HepG2 (cell line): ENCODE data around the gene SERHL2. TPM values are rescaled to one million over a fixed set of nuclear protein-coding genes. Genes with fewer than 3 reads are reported as not detected.
"Not testable (repeated sequence)": the region's sequence is repeated elsewhere in the genome, so short reads cannot be mapped to it uniquely, and the experiment has no call there.

Experiments
- ATAC-seq: fragments of 200-7000 bp; cut with Tn5 transposase; 3 replicates; pipeline ENCODE4 v1.9.1; 2020; ENCODE audit warnings: mild to moderate bottlenecking, moderate library complexity
- BruUV-seq: library from RNA; stranded (reverse); fragments of 400-500 nt; replicated peaks from 2 replicates; lab custom pipeline; 2021; lab: Mats Ljungman, UMichigan
- CTCF ChIA-PET: fragments of 300-600 bp; formaldehyde crosslinking; extraction: SDS; loops from one replicate; lab custom pipeline; 2021; ENCODE audit warnings: low total read pairs, inconsistent platforms, low intra/inter-chr PET ratio; lab: Yijun Ruan, JAX
- POLR2A ChIA-PET: fragments of 350-600 bp; sonication (Branson Sonifier 250); formaldehyde crosslinking; loops from one replicate; lab custom pipeline; 2020; ENCODE audit warnings: antibody characterized with exemption, inconsistent platforms; lab: Yijun Ruan, JAX
- DNase-seq: peaks from one replicate; pipeline ENCODE4 v3.0.0-alpha.2; 2015; ENCODE audit warnings: low spot score
- FAIRE-seq: peaks from 3 replicates; lab custom pipeline; 2011; peaks lifted over from hg19 to GRCh38; lab: Jason Lieb, UNC
- H2AFZ ChIP-seq: one replicate; pipeline ENCODE4 v1.6.1; 2011; ENCODE audit warnings: low read length, inconsistent platforms
- H3K27ac ChIP-seq: fragments of 300-600 bp; 3 replicates; pipeline ENCODE4 v1.8.0; 2011; ENCODE audit warnings: mixed run types, mild to moderate bottlenecking, mixed read lengths, low read length, inconsistent platforms; ENCODE audit not compliant: insufficient read depth; ENCODE audit errors: extremely low read length
- H3K27me3 ChIP-seq, 2 experiments: fragments of 200-600 bp in 1 of 2; 2 replicates in 1 of 2; 3 replicates in 1 of 2; pipeline versions ENCODE4 v1.6.0 to v1.8.0; 2011; ENCODE audit warnings: low read length in 2 of 2, mild to moderate bottlenecking in 2 of 2, moderate library complexity in 2 of 2, inconsistent platforms in 1 of 2; ENCODE audit not compliant: insufficient read depth in 2 of 2, control insufficient read depth in 1 of 2
- H3K36me3 ChIP-seq, 2 experiments: fragments of 200-600 bp in 1 of 2; replicated peaks in 1 of 2; 2 replicates in 1 of 2; 3 replicates in 1 of 2; pipeline versions ENCODE4 v1.5.1 to v1.8.0; 2011; ENCODE audit warnings: low read length in 2 of 2, inconsistent platforms in 1 of 2; ENCODE audit not compliant: insufficient read depth in 2 of 2, control insufficient read depth in 1 of 2
- H3K4me1 ChIP-seq: 2 replicates; pipeline ENCODE4 v1.5.1; 2012; ENCODE audit warnings: low read length, inconsistent platforms; ENCODE audit not compliant: insufficient read depth
- H3K4me2 ChIP-seq: 2 replicates; pipeline ENCODE4 v1.6.0; 2011; ENCODE audit warnings: low read depth, low read length, inconsistent platforms
- H3K4me3 ChIP-seq, 3 experiments: fragments of 200-600 bp in 1 of 3; sonication (generic), shearing (Covaris generic) in 1 of 3; replicated peaks in 1 of 3; 2 replicates each; pipeline ENCODE4 v1.5.1; 2011 to 2016; ENCODE audit warnings: low read length in 3 of 3, inconsistent platforms in 2 of 3, low read depth in 2 of 3, mild to moderate bottlenecking in 2 of 3, control low read depth in 1 of 3, mixed read lengths in 1 of 3; ENCODE audit not compliant: insufficient read depth in 1 of 3
- H3K79me2 ChIP-seq: one replicate; pipeline ENCODE4 v1.6.1; 2011; ENCODE audit warnings: low read length, inconsistent platforms; ENCODE audit not compliant: insufficient read depth
- H3K9ac ChIP-seq: 2 replicates; pipeline ENCODE4 v1.6.0; 2011; ENCODE audit warnings: mild to moderate bottlenecking, low read depth, low read length, inconsistent platforms; ENCODE audit not compliant: insufficient read depth
- H3K9me3 ChIP-seq: 2 replicates; pipeline ENCODE4 v1.5.1; 2012; ENCODE audit warnings: mild to moderate bottlenecking, low read length
- H4K20me1 ChIP-seq: 2 replicates; pipeline ENCODE4 v1.6.0; 2011; ENCODE audit warnings: inconsistent platforms, mild to moderate bottlenecking, low read length, moderate library complexity; ENCODE audit not compliant: insufficient read depth
- CTCF ChIP-seq: sonication (generic); formaldehyde crosslinking; IDR thresholded peaks from 2 replicates; pipeline ENCODE4 v1.5.0; 2020; ENCODE audit warnings: mild to moderate bottlenecking, missing genetic modification reagents, moderate library complexity
- RAD21 ChIP-seq: fragments of 450-650 bp; formaldehyde crosslinking; IDR thresholded peaks from 2 replicates; pipeline ENCODE4 v1.5.0; 2020; ENCODE audit warnings: mild to moderate bottlenecking
- RBFOX2 ChIP-seq: fragments of 200-400 bp; formaldehyde crosslinking; IDR thresholded peaks from 2 replicates; pipeline ENCODE4 v1.6.1; 2017; ENCODE audit warnings: low read depth, mild to moderate bottlenecking, low read length
- STAG1 ChIP-seq: sonication (generic); formaldehyde crosslinking; IDR thresholded peaks from 2 replicates; pipeline ENCODE4 v1.4.0; 2020; ENCODE audit warnings: missing genetic modification reagents
- TFAP4 ChIP-seq: sonication (generic); IDR thresholded peaks from 2 replicates; pipeline ENCODE4 v1.6.1; 2016; ENCODE audit warnings: low read depth, borderline replicate concordance
- ZNF451 ChIP-seq: sonication (generic); formaldehyde crosslinking; IDR thresholded peaks from 2 replicates; pipeline ENCODE4 v1.5.0; 2020; ENCODE audit warnings: mild to moderate bottlenecking, missing genetic modification reagents
- ZNF576 ChIP-seq: sonication (generic); formaldehyde crosslinking; IDR thresholded peaks from 2 replicates; pipeline ENCODE4 v1.4.0; 2020; ENCODE audit warnings: mild to moderate bottlenecking, missing genetic modification reagents
- WGBS: methylation state at CpG from one replicate; pipeline ENCODE4 v1.1.6; 2017; ENCODE audit warnings: low lambda C conversion rate; 5-methylcytosine and 5-hydroxymethylcytosine counted together
- in situ Hi-C: cut with HindIII; loops from 2 replicates; pipeline ENCODE4 v1.10.0; 2017; ENCODE audit warnings: low pct_unique_long_range_greater_than_20kb; ENCODE audit not compliant: extremely low pct_ligation_motif_present
- intact Hi-C: fragments of 100-400 bp; cut with micrococcal nuclease; formaldehyde crosslinking; loops from one replicate; pipeline ENCODE4 v1.10.0; 2022; ENCODE audit not compliant: unreplicated experiment
- polyA plus RNA-seq, 8 experiments: library from polyadenylated mRNA; depleted of rRNA in 3 of 8; stranded (reverse) in 7 of 8; unstranded in 1 of 8; fragments of >200 nt; fragmentation: Illumina TruSeq in 4 of 8; extraction: Trizol in 4 of 8; gene quantifications; 2 replicates each; pipeline versions ENCODE4 v1.2.1 to v1.2.3, GENCODE V29; 2011 to 2016; ENCODE audit warnings: low read depth in 4 of 8, missing spikeins in 1 of 8, mixed read lengths in 1 of 8; ENCODE audit not compliant: insufficient read depth in 1 of 8
- total RNA-seq, 5 experiments: library from RNA; depleted of rRNA; stranded (reverse); fragments of >200 nt; fragmentation: Illumina TruSeq; extraction: Trizol; gene quantifications; 2 replicates each; pipeline ENCODE4 v1.2.3, GENCODE V29; 2016; ENCODE audit warnings: low read depth in 1 of 5

The SERHL2 gene
- total and polyA plus RNA-seq, 2 of the 13 experiments (the other 11 are each of a cell fraction or from before 2014, with no cell fraction given), result 1.0 to 1.8 TPM

GRCh38 chr22:42511401-42511891, 42.3 kb upstream of the SERHL2 start (continued):
- no peak for TF ChIP-seq ZNF451 (CRISPR knock-in tag)

GRCh38 chr22:42512273-42512990, 41.3 kb upstream of the SERHL2 start:
- in situ Hi-C loops, H3K27ac ChIP-seq, H3K4me3 ChIP-seq, H3K36me3 ChIP-seq, H3K9ac ChIP-seq, H3K4me2 ChIP-seq, H3K79me2 ChIP-seq, H3K9me3 ChIP-seq, H3K27me3 ChIP-seq, H2AFZ ChIP-seq, H4K20me1 ChIP-seq: not testable (repeated sequence)
- intact Hi-C loops, result loop anchor here (10.0 kb wide), 1 partner anchor 102 kb away; the partner anchor contains the start of gene POLDIP3
- 95% methylated on average over 14 of the region's 22 CpGs for WGBS
- peak; percentile 72 for FAIRE-seq
- peak; percentile 31 for DNase-seq
- TF ChIP-seq STAG1 (CRISPR knock-in tag) (peak; percentile 71), CTCF (peak; percentile 61), RBFOX2 (peak; percentile 25; the same call in 1 of the 2 replicates), RAD21 (peak; percentile 38; the same call in 1 of the 2 replicates), ZNF576 (CRISPR knock-in tag) (peak; percentile 39; the same call in 1 of the 2 replicates), TFAP4 (peak; percentile 69; the same call in 1 of the 2 replicates)
- CTCF ChIA-PET, result interaction anchor here (0.8 kb wide), 1 partner anchor 100 kb away, joined by 5 read pairs; no protein-coding TSS in a partner anchor
- H3K4me1 ChIP-seq, result peaks cover 19% of the 10 kb centered on the region
- POLR2A ChIA-PET, result interaction anchor here (0.8 kb wide), 1 partner anchor 8 kb away, joined by 4 read pairs; no protein-coding TSS in a partner anchor
- ATAC-seq, result peak; percentile 58
- BruUV-seq, result TSS peak; percentile 37

GRCh38 chr22:42514331-42514730, 39.4 kb upstream of the SERHL2 start:
- POLR2A ChIA-PET, result interaction anchor here (0.7 kb wide), 1 partner anchor 61 kb away, joined by 3 read pairs; no protein-coding TSS in a partner anchor
- H3K36me3 ChIP-seq, H2AFZ ChIP-seq, BruUV-seq, in situ Hi-C loops, H3K27ac ChIP-seq, ATAC-seq, FAIRE-seq, H3K9me3 ChIP-seq, H3K4me2 ChIP-seq, DNase-seq, H3K9ac ChIP-seq, H3K4me3 ChIP-seq, H3K27me3 ChIP-seq, H3K79me2 ChIP-seq, H4K20me1 ChIP-seq, CTCF ChIA-PET: not testable (repeated sequence)
- WGBS, result 94% methylated on average over 8 of the region's 17 CpGs
- peaks cover 26% of the 10 kb centered on the region for H3K4me1 ChIP-seq
- intact Hi-C loops, result loop anchor here (10.0 kb wide), 1 partner anchor 100 kb away; the partner anchor contains the start of gene POLDIP3
